Neural progenitor cell (in vitro differentiated cells): ENCODE results near the gene QRICH1.

Experiments used
- EZH2 ChIP-seq: fragments of 200-600 bp; sonication (generic); IDR thresholded peaks from 2 replicates; pipeline ENCODE4 v1.6.1; 2017; ENCODE audit warnings: antibody characterized with exemption, mild to moderate bottlenecking, moderate library complexity
- EZH2phosphoT487 ChIP-seq: fragments of 200-600 bp; sonication (generic); IDR thresholded peaks from 2 replicates; pipeline ENCODE4 v1.6.1; 2017; ENCODE audit warnings: antibody characterized with exemption
- TF ChIP-seq, protein P1 (sequence below): fragments of 200-600 bp; sonication (generic); IDR thresholded peaks from 2 replicates; pipeline ENCODE4 v1.5.1; 2017; ENCODE audit warnings: antibody characterized with exemption, mild to moderate bottlenecking

DNA sequence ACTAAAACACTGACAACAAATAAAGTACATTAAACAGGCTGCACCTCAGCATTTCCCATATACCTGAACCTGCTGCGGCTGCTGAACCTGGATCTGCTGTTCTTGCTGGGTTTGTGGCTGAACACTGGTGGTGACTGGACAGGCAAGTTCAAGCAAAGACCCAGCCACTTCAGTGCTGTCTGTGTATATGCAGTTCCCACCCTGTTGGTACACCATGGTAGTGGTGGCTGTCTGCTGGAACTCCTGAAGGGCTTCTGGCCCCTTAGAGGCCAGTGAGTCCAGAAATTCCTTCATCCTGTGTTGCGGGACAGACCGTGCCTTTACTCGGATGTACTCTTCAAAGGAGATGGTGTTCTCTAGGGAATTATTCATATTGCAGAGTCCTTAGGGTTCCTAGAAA lies 17.2 kb downstream of the QRICH1 start:
- TF ChIP-seq, protein P1, sequence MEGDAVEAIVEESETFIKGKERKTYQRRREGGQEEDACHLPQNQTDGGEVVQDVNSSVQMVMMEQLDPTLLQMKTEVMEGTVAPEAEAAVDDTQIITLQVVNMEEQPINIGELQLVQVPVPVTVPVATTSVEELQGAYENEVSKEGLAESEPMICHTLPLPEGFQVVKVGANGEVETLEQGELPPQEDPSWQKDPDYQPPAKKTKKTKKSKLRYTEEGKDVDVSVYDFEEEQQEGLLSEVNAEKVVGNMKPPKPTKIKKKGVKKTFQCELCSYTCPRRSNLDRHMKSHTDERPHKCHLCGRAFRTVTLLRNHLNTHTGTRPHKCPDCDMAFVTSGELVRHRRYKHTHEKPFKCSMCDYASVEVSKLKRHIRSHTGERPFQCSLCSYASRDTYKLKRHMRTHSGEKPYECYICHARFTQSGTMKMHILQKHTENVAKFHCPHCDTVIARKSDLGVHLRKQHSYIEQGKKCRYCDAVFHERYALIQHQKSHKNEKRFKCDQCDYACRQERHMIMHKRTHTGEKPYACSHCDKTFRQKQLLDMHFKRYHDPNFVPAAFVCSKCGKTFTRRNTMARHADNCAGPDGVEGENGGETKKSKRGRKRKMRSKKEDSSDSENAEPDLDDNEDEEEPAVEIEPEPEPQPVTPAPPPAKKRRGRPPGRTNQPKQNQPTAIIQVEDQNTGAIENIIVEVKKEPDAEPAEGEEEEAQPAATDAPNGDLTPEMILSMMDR: no peak
- TF ChIP-seq EZH2phosphoT487: no peak
- no peak for TF ChIP-seq EZH2
